Sigmoid colon (tissue), 7 donors: ENCODE results near the gene CHRNA4. TPM values are rescaled to one million over a fixed set of nuclear protein-coding genes. Genes with fewer than 3 reads are reported as not detected.

ENCODE experiments used
- DNase-seq: peaks from one replicate; pipeline ENCODE4 v3.0.0-alpha.2; 2019
- H3K27ac ChIP-seq, 4 donors: fragments of 200-600 bp; sonication (generic); one replicate each; pipeline ENCODE4 v1.5.1; 2016 to 2019; ENCODE audit warnings: mild to moderate bottlenecking in 1 of 4
- H3K27me3 ChIP-seq, 3 donors: fragments of 200-600 bp; sonication (generic); one replicate each; pipeline ENCODE4 v1.5.1; 2019; ENCODE audit warnings: mild to moderate bottlenecking in 1 of 3
- H3K36me3 ChIP-seq, 4 donors: fragments of 200-600 bp; sonication (generic); one replicate each; pipeline ENCODE4 v1.5.1; 2016 to 2019
- H3K4me1 ChIP-seq, 4 donors: fragments of 200-600 bp; sonication (generic); one replicate each; pipeline ENCODE4 v1.5.1; 2017 to 2019
- H3K4me3 ChIP-seq, 4 donors: fragments of 200-600 bp; sonication (generic); one replicate each; pipeline ENCODE4 v1.5.1; 2017 to 2019; ENCODE audit warnings: mild to moderate bottlenecking in 2 of 4, moderate library complexity in 1 of 4
- H3K9me3 ChIP-seq, 4 donors: fragments of 200-600 bp in 3 of 4; sonication (generic) in 3 of 4; one replicate each; pipeline versions ENCODE4 v1.5.1 to v1.6.1; 2013 to 2019
- EP300 ChIP-seq, 4 donors: sonication (generic); formaldehyde crosslinking; IDR thresholded peaks; one replicate each; pipeline ENCODE4 v1.6.1; 2017; ENCODE audit warnings: antibody characterized with exemption in 4 of 4
- POLR2A ChIP-seq, 2 donors: fragments of 450-650 bp; IDR thresholded peaks; one replicate each; pipeline ENCODE4 v1.6.1; 2016; ENCODE audit warnings: antibody characterized with exemption in 2 of 2, mild to moderate bottlenecking in 2 of 2, moderate library complexity in 2 of 2
- POLR2AphosphoS5 ChIP-seq, 4 donors: sonication (generic); formaldehyde crosslinking; IDR thresholded peaks; one replicate each; pipeline ENCODE4 v1.6.1; 2017; ENCODE audit warnings: antibody characterized with exemption in 4 of 4
- WGBS, 2 donors: extraction: QIAGEN DNeasy Blood & Tissue Kit; methylation state at CpG; one replicate each; pipeline ENCODE4 v1.1.7; 2013; 5-methylcytosine and 5-hydroxymethylcytosine counted together
- intact Hi-C: fragments of 100-400 bp; cut with DNase I; formaldehyde crosslinking; loops from one replicate; pipeline ENCODE4 v1.15.1; 2023
- polyA plus RNA-seq, 3 donors: library from polyadenylated mRNA; stranded (reverse); fragments of 200-250 nt; gene quantifications; one replicate each; pipeline ENCODE4 v1.2.3, GENCODE V29; 2013
- total RNA-seq, 4 donors: library from RNA; depleted of rRNA; stranded (reverse); fragments of >200 nt; gene quantifications; one replicate each; pipeline ENCODE4 v1.1.0, GENCODE V29; 2016
- TF ChIP-seq, protein P1 (sequence below), 4 experiments: fragments of 450-650 bp in 3 of 4; fragments of 200-600 bp in 1 of 4; IDR thresholded peaks; one replicate each; pipeline ENCODE4 v1.5.1; 2016 to 2019; ENCODE audit warnings: antibody characterized with exemption in 4 of 4, mild to moderate bottlenecking in 3 of 4, moderate library complexity in 2 of 4
- donor health status: healthy with polysubstance abuse.
- donor health status: Bipolar disorder and iron deficiency.
- donor health status: healthy.

Gene CHRNA4
- total and polyA plus RNA-seq, 7 donors, result 0.07 to 1.1 TPM; not detected in 5

GRCh38 chr20:63397946-63398450, 36.8 kb upstream of the CHRNA4 start:
- Histone ChIP-seq H3K9me3 (no peaks in the 10 kb centered on the region), H3K27me3 (peaks cover 0 to 66% (median 0%) of the 10 kb centered on the region in 3 donors), H3K4me1 (no peaks in the 10 kb centered on the region), H3K36me3 (no peaks in the 10 kb centered on the region), H3K4me3 (no peak overlapping the region), H3K27ac (no peak overlapping the region)
- intact Hi-C loops, result no loop called here
- TF ChIP-seq POLR2AphosphoS5 (IDR thresholded peaks at IDR 0.05) (no peak), POLR2A (IDR thresholded peaks at IDR 0.05) (no peak), EP300 (IDR thresholded peaks at IDR 0.05) (no peak)
- TF ChIP-seq, protein P1, sequence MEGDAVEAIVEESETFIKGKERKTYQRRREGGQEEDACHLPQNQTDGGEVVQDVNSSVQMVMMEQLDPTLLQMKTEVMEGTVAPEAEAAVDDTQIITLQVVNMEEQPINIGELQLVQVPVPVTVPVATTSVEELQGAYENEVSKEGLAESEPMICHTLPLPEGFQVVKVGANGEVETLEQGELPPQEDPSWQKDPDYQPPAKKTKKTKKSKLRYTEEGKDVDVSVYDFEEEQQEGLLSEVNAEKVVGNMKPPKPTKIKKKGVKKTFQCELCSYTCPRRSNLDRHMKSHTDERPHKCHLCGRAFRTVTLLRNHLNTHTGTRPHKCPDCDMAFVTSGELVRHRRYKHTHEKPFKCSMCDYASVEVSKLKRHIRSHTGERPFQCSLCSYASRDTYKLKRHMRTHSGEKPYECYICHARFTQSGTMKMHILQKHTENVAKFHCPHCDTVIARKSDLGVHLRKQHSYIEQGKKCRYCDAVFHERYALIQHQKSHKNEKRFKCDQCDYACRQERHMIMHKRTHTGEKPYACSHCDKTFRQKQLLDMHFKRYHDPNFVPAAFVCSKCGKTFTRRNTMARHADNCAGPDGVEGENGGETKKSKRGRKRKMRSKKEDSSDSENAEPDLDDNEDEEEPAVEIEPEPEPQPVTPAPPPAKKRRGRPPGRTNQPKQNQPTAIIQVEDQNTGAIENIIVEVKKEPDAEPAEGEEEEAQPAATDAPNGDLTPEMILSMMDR (IDR thresholded peaks at IDR 0.05), result no peak
- WGBS, 2 donors, result 86 to 91% methylated on average over 25 of the region's 25 CpGs
- DNase-seq, result no peak

DNA sequence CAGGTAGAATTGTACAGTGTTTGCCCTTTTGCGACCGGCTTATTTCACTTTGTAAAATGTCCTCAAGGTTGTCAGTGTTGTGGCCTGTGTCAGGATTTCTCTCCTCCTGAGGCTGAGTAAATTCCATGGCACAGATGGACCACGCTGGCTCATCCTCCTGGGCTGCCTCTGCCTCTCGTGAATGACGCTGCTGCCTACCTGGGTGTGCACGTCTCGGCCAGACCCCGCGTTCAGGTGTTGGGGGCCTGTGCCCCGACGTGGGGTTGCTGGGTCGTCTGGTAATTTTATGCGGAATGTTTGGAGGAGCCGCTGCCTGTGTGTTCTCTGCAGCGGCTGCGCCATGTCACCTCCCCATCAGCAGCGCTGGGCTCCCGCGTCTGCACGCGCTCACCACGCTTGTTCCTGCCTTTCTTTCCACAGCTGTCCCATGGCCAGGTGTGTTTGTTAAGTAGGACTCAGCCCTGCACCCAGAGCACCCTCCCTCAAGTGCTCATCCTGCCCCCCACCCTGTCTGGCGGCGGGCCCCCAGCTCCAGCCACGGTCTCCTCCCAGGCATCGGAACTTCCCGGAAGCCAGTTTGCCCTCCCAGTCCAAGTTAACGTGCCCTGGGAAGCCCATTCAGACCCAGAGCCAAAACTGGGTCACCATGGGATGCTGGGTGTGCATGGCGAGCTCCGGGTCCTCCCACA, 36.1 kb upstream of the CHRNA4 start:
- Histone ChIP-seq H3K27me3 (peaks cover 0 to 63% (median 0%) of the 10 kb centered on the region in 3 donors), H3K4me3 (no peak overlapping the region), H3K4me1 (no peaks in the 10 kb centered on the region), H3K9me3 (no peaks in the 10 kb centered on the region), H3K27ac (no peak overlapping the region), H3K36me3 (no peaks in the 10 kb centered on the region)
- DNase-seq, result no peak
- intact Hi-C loops, result no loop called here
- TF ChIP-seq, protein P1 (IDR thresholded peaks at IDR 0.05), result no peak
- no peak for TF ChIP-seq POLR2A (IDR thresholded peaks at IDR 0.05)
- TF ChIP-seq EP300 (IDR thresholded peaks at IDR 0.05), result no peak
- TF ChIP-seq POLR2AphosphoS5 (IDR thresholded peaks at IDR 0.05), result no peak
- 87 to 88% methylated on average over 30 of the region's 30 CpGs for WGBS, 2 donors

GRCh38 chr20:63396300-63396699, 35.2 kb upstream of the CHRNA4 start:
- Histone ChIP-seq H3K4me3 (no peak overlapping the region), H3K27ac (no peak overlapping the region), H3K9me3 (no peaks in the 10 kb centered on the region), H3K36me3 (no peaks in the 10 kb centered on the region), H3K27me3 (peaks cover 0 to 55% (median 0%) of the 10 kb centered on the region in 3 donors), H3K4me1 (no peaks in the 10 kb centered on the region)
- 88 to 89% methylated on average over 12 of the region's 12 CpGs for WGBS, 2 donors
- intact Hi-C loops, result no loop called here
- no peak for DNase-seq
- TF ChIP-seq EP300 (IDR thresholded peaks at IDR 0.05) (no peak), POLR2AphosphoS5 (IDR thresholded peaks at IDR 0.05) (no peak), POLR2A (IDR thresholded peaks at IDR 0.05) (no peak)
- TF ChIP-seq, protein P1 (IDR thresholded peaks at IDR 0.05), result no peak

DNA sequence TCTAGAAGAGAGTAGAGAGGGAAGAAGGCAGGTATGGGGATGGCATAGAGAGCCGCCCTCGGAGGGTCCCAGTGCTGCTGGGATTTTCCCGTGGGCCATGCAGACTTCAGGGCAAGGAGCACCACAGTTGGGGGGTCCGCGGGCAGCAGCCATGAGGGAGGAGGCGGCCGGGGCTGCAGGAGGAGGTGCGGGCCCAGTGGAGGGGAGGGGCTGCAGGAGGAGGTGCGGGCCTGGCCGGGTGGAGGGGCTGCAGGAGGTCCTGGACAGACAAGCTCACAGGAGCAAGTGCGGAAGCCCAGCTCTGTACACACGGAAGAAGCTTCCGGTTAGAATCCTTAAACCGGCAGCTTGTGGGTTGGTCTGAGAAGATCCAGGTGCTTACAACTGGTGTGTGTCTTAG, 34.6 kb upstream of the CHRNA4 start:
- peaks cover 0 to 53% (median 0%) of the 10 kb centered on the region in 3 donors for H3K27me3 ChIP-seq
- H3K27ac ChIP-seq, result no peak overlapping the region
- intact Hi-C loops, result no loop called here
- no peaks in the 10 kb centered on the region for H3K36me3 ChIP-seq
- no peak for DNase-seq
- 77% methylated on average over 14 of the region's 14 CpGs for WGBS, 2 donors
- no peak overlapping the region for H3K4me3 ChIP-seq
- TF ChIP-seq, protein P1 (IDR thresholded peaks at IDR 0.05), result no peak
- TF ChIP-seq POLR2AphosphoS5 (IDR thresholded peaks at IDR 0.05), result no peak
- no peak for TF ChIP-seq POLR2A (IDR thresholded peaks at IDR 0.05)
- TF ChIP-seq EP300 (IDR thresholded peaks at IDR 0.05), result no peak
- H3K9me3 ChIP-seq, result peaks cover 0 to 2% (median 0%) of the 10 kb centered on the region in 4 donors
- no peaks in the 10 kb centered on the region for H3K4me1 ChIP-seq
